Endothelial cell of umbilical vein (primary cell): Measurements from ENCODE around the gene ADAM10. TPM values are rescaled to one million over a fixed set of nuclear protein-coding genes. Genes with fewer than 3 reads are reported as not detected.

Source experiments
- BruUV-seq: library from RNA; stranded (reverse); fragments of 400-500 nt; replicated peaks from 2 replicates; lab custom pipeline; 2021; lab: Mats Ljungman, UMichigan
- CTCF ChIA-PET: fragments of 300-600, 350-600 bp; sonication (Branson Sonifier 250); formaldehyde crosslinking; loops from one replicate; lab custom pipeline; 2021; ENCODE audit warnings: antibody characterized with exemption, inconsistent platforms; lab: Charles Lee
- POLR2A ChIA-PET: fragments of 300-600, 350-600 bp; sonication (Branson Sonifier 250); formaldehyde crosslinking; loops from one replicate; lab custom pipeline; 2021; ENCODE audit warnings: antibody characterized with exemption, inconsistent platforms; lab: Charles Lee
- DNase-seq: peaks from one replicate; pipeline ENCODE4 v3.0.0-alpha.2; 2011; ENCODE audit warnings: low read depth, low spot score
- FAIRE-seq: peaks from 2 replicates; lab custom pipeline; 2011; peaks lifted over from hg19 to GRCh38; lab: Jason Lieb, UNC
- H2AFZ ChIP-seq: 2 replicates; pipeline ENCODE4 v1.6.0; 2012; ENCODE audit warnings: low read depth, low read length, control low read depth, inconsistent platforms
- H3K27ac ChIP-seq: 2 replicates; pipeline ENCODE4 v1.5.1; 2011; ENCODE audit warnings: low read depth, mild to moderate bottlenecking, control low read depth, low read length, moderate library complexity; ENCODE audit not compliant: insufficient read depth
- H3K27me3 ChIP-seq, 2 experiments: 2 replicates each; pipeline versions ENCODE4 v1.6.0 to v1.6.1; 2011; ENCODE audit warnings: low read length in 2 of 2, mixed read lengths in 1 of 2; ENCODE audit not compliant: control insufficient read depth in 2 of 2, insufficient read depth in 2 of 2
- H3K36me3 ChIP-seq, 2 experiments: 2 replicates in 1 of 2; 3 replicates in 1 of 2; pipeline ENCODE4 v1.5.1; 2011; ENCODE audit warnings: low read length in 2 of 2, mild to moderate bottlenecking in 1 of 2, moderate library complexity in 1 of 2; ENCODE audit not compliant: control insufficient read depth in 2 of 2, insufficient read depth in 2 of 2; ENCODE audit errors: extremely low read depth in 1 of 2
- H3K4me1 ChIP-seq: 3 replicates; pipeline ENCODE4 v1.5.1; 2011; ENCODE audit warnings: mild to moderate bottlenecking, low read length; ENCODE audit not compliant: control insufficient read depth, insufficient read depth; ENCODE audit errors: extremely low read depth
- H3K4me2 ChIP-seq: 2 replicates; pipeline ENCODE4 v1.6.1; 2011; ENCODE audit warnings: low read length, control low read depth, mixed read lengths; ENCODE audit not compliant: insufficient read depth
- H3K4me3 ChIP-seq, 3 experiments: fragments of 200-600 bp in 1 of 3; sonication (generic), shearing (Covaris generic) in 1 of 3; replicated peaks in 1 of 3; 2 replicates each; pipeline ENCODE4 v1.5.1; 2011 to 2016; ENCODE audit warnings: control low read depth in 3 of 3, low read length in 3 of 3, mild to moderate bottlenecking in 2 of 3, inconsistent platforms in 1 of 3, low read depth in 1 of 3, moderate library complexity in 1 of 3; ENCODE audit not compliant: insufficient read depth in 1 of 3
- H3K79me2 ChIP-seq: 2 replicates; pipeline ENCODE4 v1.6.0; 2012; ENCODE audit warnings: low read length, inconsistent platforms; ENCODE audit not compliant: control insufficient read depth, insufficient read depth
- H3K9ac ChIP-seq: replicated peaks from 2 replicates; pipeline ENCODE3; 2011; ENCODE audit warnings: low read length, control low read depth; ENCODE audit not compliant: insufficient read depth; ENCODE audit errors: extremely low read depth
- H3K9me1 ChIP-seq: replicated peaks from 3 replicates; pipeline ENCODE4 v1.6.0; 2011; ENCODE audit warnings: mild to moderate bottlenecking, low read length; ENCODE audit not compliant: control insufficient read depth, insufficient read depth; ENCODE audit errors: extremely low read depth
- H3K9me3 ChIP-seq: replicated peaks from 2 replicates; pipeline ENCODE4 v1.5.1; 2012; ENCODE audit warnings: low read length, inconsistent platforms; ENCODE audit not compliant: control insufficient read depth, insufficient read depth
- H4K20me1 ChIP-seq: replicated peaks from 2 replicates; pipeline ENCODE3; 2011; ENCODE audit warnings: mild to moderate bottlenecking, low read length; ENCODE audit not compliant: control insufficient read depth, insufficient read depth; ENCODE audit errors: extremely low read depth
- EZH2 ChIP-seq: IDR thresholded peaks from 2 replicates; pipeline ENCODE4 v1.6.1; 2012; ENCODE audit warnings: borderline replicate concordance, low read depth, mild to moderate bottlenecking, moderate library complexity, low read length, inconsistent platforms; ENCODE audit not compliant: severe bottlenecking
- FOS ChIP-seq: IDR thresholded peaks from 2 replicates; pipeline ENCODE4 v1.6.1; 2011; ENCODE audit warnings: mild to moderate bottlenecking, low read length, moderate library complexity, borderline replicate concordance; ENCODE audit not compliant: insufficient read depth
- GATA2 ChIP-seq: IDR thresholded peaks from 2 replicates; pipeline ENCODE4 v1.7.0; 2011; ENCODE audit warnings: low read depth, mild to moderate bottlenecking, moderate library complexity, mixed read lengths, low read length; ENCODE audit not compliant: insufficient read length, insufficient read depth
- JUN ChIP-seq: IDR thresholded peaks from 2 replicates; pipeline ENCODE4 v1.6.1; 2011; ENCODE audit warnings: borderline replicate concordance, low read depth; ENCODE audit not compliant: insufficient read length, insufficient read depth
- MYC ChIP-seq: IDR thresholded peaks from one replicate; pipeline ENCODE4 v1.6.1; 2011; ENCODE audit warnings: mild to moderate bottlenecking, low read depth, low read length
- POLR2A ChIP-seq: IDR thresholded peaks from 2 replicates; pipeline ENCODE4 v1.6.1; 2012; ENCODE audit warnings: low read depth, mild to moderate bottlenecking, control low read depth, low read length
- POLR2AphosphoS5 ChIP-seq: IDR thresholded peaks from 2 replicates; pipeline ENCODE4 v1.6.1; 2012; ENCODE audit warnings: low read depth, mild to moderate bottlenecking, control low read depth, low read length, moderate library complexity; ENCODE audit not compliant: insufficient read depth
- dilution Hi-C: fragments of 300-500 bp; cut with MboI; formaldehyde crosslinking; loops from one replicate; pipeline ENCODE4 v1.15.0; 2019; ENCODE audit warnings: low sequenced_read_pairs; ENCODE audit not compliant: extremely low pct_ligation_motif_present
- intact Hi-C: fragments of 100-400 bp; cut with micrococcal nuclease; formaldehyde crosslinking; loops from one replicate; pipeline ENCODE4 v1.10.0; 2022
- polyA plus RNA-seq, 4 experiments: library from polyadenylated mRNA; depleted of rRNA in 3 of 4; stranded (reverse) in 3 of 4; unstranded in 1 of 4; fragments of >200 nt; gene quantifications; 2 replicates each; pipeline versions ENCODE4 v1.2.1 to v1.2.3, GENCODE V29; 2011 to 2012; ENCODE audit warnings: missing spikeins in 1 of 4
- total RNA-seq: library from RNA; stranded (reverse); gene quantifications from 2 replicates; pipeline ENCODE4 v1.2.3, GENCODE V29; 2021
- TF ChIP-seq, protein P1 (sequence below): IDR thresholded peaks from 2 replicates; pipeline ENCODE4 v1.6.1; 2011; ENCODE audit not compliant: insufficient read depth, insufficient read length
- TF ChIP-seq, protein P2 (sequence below), 2 donors: IDR thresholded peaks; 1 replicate in 1 of 2; 2 replicates in 1 of 2; pipeline ENCODE4 v1.5.1; 2011; ENCODE audit warnings: low read length in 2 of 2, mild to moderate bottlenecking in 2 of 2, moderate library complexity in 2 of 2, control low read depth in 1 of 2, inconsistent platforms in 1 of 2, low read depth in 1 of 2; ENCODE audit not compliant: insufficient read depth in 1 of 2; ENCODE audit errors: extremely low read depth in 1 of 2

The ADAM10 gene
- total and polyA plus RNA-seq, 2 donors (not counting 3 experiments of a cell fraction or from before 2014, with no cell fraction given) = 91.3 to 203 TPM

DNA sequence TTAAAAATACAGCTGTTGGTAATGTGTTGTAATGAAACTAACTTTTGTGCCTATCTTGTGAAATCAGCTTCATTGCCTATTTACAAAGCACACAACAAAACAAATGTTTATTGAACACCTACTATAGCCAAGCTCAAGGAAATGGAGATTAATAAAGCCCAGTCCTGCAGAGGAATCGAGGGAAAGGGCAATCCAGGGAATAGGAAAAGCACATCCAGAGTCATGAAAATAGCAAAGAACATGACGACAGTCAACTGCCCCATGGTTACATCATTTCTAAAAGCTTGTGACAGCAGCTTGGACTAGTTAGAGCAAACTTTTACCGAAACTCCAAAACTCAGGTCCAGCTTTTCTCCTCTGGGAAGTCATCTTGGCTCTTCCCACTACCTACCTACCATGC is 160.5 kb downstream of the ADAM10 start:
- Histone ChIP-seq H3K27ac (no peak overlapping the region), H2AFZ (no peak overlapping the region), H3K4me3 (no peak overlapping the region), H3K27me3 (no peaks in the 10 kb centered on the region), H3K4me2 (no peak overlapping the region), H4K20me1 (no peaks in the 10 kb centered on the region), H3K9me1 (no peaks in the 10 kb centered on the region), H3K9ac (no peak overlapping the region), H3K9me3 (no peaks in the 10 kb centered on the region), H3K4me1 (no peaks in the 10 kb centered on the region), H3K79me2 (no peaks in the 10 kb centered on the region), H3K36me3 (no peaks in the 10 kb centered on the region)
- ChIA-PET CTCF (interaction anchor here (0.6 kb wide), 1 partner anchor 88 kb away, joined by 4 read pairs; no protein-coding TSS in a partner anchor), POLR2A (no interaction called here)
- BruUV-seq = no TSS peak
- dilution Hi-C loops = no loop called here
- intact Hi-C loops = no loop called here
- FAIRE-seq (no peak), DNase-seq (no peak)
- TF ChIP-seq EZH2 (no peak), FOS (no peak), POLR2A (no peak), GATA2 (no peak), POLR2AphosphoS5 (no peak), JUN (no peak), MYC (no peak)
- TF ChIP-seq, protein P1, sequence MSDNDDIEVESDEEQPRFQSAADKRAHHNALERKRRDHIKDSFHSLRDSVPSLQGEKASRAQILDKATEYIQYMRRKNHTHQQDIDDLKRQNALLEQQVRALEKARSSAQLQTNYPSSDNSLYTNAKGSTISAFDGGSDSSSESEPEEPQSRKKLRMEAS = no peak
- TF ChIP-seq, protein P2, sequence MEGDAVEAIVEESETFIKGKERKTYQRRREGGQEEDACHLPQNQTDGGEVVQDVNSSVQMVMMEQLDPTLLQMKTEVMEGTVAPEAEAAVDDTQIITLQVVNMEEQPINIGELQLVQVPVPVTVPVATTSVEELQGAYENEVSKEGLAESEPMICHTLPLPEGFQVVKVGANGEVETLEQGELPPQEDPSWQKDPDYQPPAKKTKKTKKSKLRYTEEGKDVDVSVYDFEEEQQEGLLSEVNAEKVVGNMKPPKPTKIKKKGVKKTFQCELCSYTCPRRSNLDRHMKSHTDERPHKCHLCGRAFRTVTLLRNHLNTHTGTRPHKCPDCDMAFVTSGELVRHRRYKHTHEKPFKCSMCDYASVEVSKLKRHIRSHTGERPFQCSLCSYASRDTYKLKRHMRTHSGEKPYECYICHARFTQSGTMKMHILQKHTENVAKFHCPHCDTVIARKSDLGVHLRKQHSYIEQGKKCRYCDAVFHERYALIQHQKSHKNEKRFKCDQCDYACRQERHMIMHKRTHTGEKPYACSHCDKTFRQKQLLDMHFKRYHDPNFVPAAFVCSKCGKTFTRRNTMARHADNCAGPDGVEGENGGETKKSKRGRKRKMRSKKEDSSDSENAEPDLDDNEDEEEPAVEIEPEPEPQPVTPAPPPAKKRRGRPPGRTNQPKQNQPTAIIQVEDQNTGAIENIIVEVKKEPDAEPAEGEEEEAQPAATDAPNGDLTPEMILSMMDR (IDR thresholded peaks at IDR 0.05; ENCODE audit: extremely low read depth in 1 of 2, insufficient read depth in 1 of 2, low read depth in 1 of 2, low read length in 2 of 2) = no peak
